Omental fat pad (tissue), 4 donors: ENCODE measurements around the gene ZFHX3. TPM values are rescaled to one million over a fixed set of nuclear protein-coding genes. Genes with fewer than 3 reads are reported as not detected.

Experiments
- ATAC-seq: fragments of 150-250 bp; one replicate; pipeline ENCODE4 v1.9.1; 2016; ENCODE audit warnings: mild to moderate bottlenecking, moderate library complexity; ENCODE audit not compliant: low FRiP score
- DNase-seq: peaks from one replicate; pipeline ENCODE4 v3.0.0-alpha.2; 2019; ENCODE audit warnings: low spot score
- total RNA-seq, 4 donors: library from RNA; depleted of rRNA; stranded (reverse); fragments of >200 nt; gene quantifications; one replicate each; pipeline ENCODE4 v1.1.0, GENCODE V29; 2016
- TF ChIP-seq, protein P1 (sequence below), 3 donors: fragments of 450-650 bp; IDR thresholded peaks; one replicate each; pipeline ENCODE4 v1.5.1; 2016 to 2017; ENCODE audit warnings: antibody characterized with exemption in 3 of 3, mild to moderate bottlenecking in 3 of 3, moderate library complexity in 2 of 3

The ZFHX3 gene
- total RNA-seq, 4 donors from 2014 or later, result 11.8 to 35.2 (median 13.7) TPM

DNA sequence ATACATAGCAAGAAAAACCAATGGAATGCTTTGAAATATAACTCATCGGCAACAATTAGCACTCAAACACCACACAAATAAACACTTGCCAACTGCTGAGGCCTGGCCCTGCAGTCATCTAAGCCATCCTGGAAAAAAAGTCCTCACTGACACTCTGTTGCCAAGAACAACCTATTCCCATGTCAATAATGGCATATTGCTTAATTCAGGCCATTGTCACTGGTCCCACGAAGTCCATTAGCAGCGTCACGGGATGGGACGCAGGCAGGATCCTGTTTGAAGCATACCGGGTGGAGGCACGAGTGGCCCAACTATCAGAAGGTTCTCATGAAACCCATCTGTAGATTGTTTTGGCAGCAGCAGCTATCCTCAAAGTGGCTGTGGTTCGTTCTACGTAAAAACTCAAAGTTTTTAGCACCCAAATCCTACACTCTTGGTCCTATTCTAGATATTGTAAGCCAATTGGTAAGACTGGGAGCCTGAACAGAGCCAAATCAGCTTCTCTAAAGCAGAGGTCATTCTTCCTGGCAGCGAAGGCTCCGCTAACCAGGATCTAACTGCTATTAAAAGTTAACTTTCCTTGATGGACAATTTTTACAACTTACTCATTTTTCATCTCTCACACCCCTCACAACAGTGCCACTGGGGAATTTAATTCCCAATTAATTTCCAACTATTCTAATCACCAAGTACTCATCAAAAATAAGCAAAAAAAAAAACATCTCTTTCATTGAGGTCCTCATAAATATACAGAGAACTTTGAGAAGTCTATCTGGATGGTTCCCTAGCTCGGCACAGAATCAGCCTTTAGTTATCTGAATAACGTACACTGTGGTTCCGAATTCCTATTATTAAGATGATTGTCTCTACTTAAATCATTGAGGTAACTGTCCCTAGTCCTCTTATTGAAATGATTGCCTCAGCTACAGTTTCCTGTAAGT lies 91.5 kb downstream of the ZFHX3 start:
- TF ChIP-seq, protein P1, sequence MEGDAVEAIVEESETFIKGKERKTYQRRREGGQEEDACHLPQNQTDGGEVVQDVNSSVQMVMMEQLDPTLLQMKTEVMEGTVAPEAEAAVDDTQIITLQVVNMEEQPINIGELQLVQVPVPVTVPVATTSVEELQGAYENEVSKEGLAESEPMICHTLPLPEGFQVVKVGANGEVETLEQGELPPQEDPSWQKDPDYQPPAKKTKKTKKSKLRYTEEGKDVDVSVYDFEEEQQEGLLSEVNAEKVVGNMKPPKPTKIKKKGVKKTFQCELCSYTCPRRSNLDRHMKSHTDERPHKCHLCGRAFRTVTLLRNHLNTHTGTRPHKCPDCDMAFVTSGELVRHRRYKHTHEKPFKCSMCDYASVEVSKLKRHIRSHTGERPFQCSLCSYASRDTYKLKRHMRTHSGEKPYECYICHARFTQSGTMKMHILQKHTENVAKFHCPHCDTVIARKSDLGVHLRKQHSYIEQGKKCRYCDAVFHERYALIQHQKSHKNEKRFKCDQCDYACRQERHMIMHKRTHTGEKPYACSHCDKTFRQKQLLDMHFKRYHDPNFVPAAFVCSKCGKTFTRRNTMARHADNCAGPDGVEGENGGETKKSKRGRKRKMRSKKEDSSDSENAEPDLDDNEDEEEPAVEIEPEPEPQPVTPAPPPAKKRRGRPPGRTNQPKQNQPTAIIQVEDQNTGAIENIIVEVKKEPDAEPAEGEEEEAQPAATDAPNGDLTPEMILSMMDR (IDR thresholded peaks at IDR 0.05), result no peak
- DNase-seq (no peak), ATAC-seq (no peak)

DNA sequence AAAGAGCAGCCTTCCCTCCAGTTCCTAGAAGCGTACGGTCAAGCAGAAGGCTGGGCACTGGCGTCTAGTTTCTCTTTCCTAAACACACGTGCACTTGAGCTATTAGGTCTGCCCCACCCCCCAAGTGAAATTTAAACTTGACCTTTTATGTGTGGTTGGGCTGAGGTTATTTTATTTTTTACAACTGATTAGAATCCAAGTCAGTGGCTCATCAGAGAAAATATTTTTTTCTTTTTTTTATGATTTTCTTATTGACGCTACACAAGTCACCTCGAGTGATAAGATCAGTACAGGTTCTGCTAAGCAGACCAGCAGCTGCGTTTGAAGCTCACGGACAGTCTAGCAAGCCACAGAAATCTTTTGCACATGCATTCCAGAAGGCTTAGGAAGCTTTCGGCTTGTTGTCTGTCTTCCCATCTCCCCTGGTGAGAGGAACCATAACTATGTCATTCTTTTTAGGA lies 95.1 kb downstream of the ZFHX3 start:
- ATAC-seq (no peak), DNase-seq (no peak)
- TF ChIP-seq, protein P1 (IDR thresholded peaks at IDR 0.05), result no peak

DNA sequence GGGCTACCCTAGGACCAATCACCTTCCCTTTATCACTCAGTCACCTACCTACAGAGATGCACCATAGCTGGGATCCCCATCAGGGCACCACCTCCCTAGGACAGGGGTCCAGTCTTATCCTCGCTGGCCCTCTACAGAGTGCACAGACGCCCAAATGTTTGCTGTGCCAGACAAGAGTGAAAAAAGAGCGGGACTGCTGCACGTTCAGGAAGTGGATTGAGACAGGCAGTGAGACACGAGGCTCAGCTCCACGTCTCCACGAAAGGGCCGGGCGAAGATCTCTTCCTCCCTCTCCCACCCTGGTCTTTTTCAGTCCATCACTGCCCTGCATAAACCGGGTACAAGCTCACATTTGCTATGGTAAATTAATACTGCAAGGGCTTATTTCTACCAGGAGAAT lies 95.5 kb downstream of the ZFHX3 start:
- TF ChIP-seq, protein P1 (IDR thresholded peaks at IDR 0.05), result no peak
- DNase-seq (no peak), ATAC-seq (no peak)

DNA sequence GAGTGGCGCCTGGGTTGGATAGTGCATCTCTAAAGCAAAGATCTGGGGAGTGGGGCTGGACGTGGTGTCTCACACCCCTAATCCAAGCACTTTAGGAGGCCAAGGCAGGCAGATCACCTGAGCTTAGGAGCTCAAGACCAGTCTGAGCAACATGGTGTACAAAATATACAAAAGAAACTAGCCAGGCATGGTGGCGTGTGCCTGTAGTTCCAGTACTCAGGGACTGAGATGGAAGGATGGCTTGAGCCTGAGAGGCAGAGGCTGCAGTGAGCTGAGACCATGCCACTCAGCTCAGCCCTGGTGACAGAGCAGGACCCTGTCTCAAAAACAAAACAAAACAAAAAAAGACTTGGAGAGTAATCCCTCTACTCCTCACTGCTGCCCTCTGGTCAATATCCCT lies 96.0 kb downstream of the ZFHX3 start:
- no peak for DNase-seq
- TF ChIP-seq, protein P1 (IDR thresholded peaks at IDR 0.05), result no peak
- ATAC-seq, result no peak

DNA sequence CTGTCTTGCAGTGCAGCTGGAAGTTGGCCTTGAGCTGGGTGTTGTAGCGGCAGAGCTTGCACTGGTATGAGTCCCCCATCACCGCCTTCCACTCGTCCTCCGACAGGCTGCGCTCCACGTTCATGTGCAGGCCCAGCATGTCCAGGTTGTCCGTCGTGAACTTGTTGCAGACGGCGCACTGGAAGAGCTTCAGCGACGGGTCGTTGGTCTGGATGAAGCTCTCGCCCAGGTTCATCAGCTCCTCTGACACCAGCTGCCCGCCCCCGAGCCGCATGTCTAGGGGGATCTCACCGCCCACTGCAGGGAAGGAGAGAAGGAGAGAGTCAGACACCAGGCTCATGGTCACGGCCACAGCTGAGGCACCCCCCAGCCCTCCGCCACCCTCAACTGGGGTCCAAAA lies 97.3 kb downstream of the ZFHX3 start:
- TF ChIP-seq, protein P1 (IDR thresholded peaks at IDR 0.05), result no peak
- ATAC-seq, result no peak
- no peak for DNase-seq

DNA sequence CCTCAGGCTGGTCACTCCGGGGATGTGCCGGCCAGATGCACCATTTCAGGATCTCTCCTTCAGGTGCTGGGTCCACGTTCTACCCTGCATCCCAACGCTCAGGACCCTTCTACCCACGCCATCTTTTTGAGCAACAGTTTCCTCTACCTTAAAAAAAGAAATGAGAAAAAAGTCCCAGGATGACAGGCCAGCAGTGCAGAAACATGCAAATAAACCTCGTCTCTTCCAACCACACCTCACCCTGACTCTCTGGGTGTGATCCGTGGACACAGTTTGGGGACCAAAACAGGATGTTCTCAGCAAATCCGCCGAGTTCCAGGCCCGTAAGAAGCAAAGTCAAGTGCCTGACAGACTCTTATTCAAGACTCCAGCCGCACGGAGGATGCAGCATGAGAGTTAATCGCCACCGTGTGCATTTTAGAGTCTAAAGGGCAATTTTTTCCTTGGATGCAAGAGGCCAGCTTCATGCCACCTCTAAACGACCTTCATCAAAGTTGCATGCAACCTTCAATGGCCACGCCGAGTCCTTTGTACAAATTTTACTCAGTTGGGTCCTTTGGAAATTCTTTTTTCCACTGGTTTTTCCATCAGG lies 99.6 kb downstream of the ZFHX3 start:
- ATAC-seq (no peak), DNase-seq (no peak)
- TF ChIP-seq, protein P1 (IDR thresholded peaks at IDR 0.05), result no peak
